Fibroblast of the aortic adventitia (primary cell): ENCODE data around the gene DNAI2. TPM values are rescaled to one million over a fixed set of nuclear protein-coding genes. Genes with fewer than 3 reads are reported as not detected.

ENCODE experiments used
- DNase-seq: peaks from one replicate; pipeline ENCODE4 v3.0.0-alpha.2; 2010; ENCODE audit warnings: low read depth
- H3K4me3 ChIP-seq: 2 replicates; pipeline ENCODE4 v1.5.1; 2011; ENCODE audit warnings: low read depth, mild to moderate bottlenecking, control low read depth, low read length, moderate library complexity
- CTCF ChIP-seq: IDR thresholded peaks from 2 replicates; pipeline ENCODE4 v1.5.1; 2011; ENCODE audit warnings: mild to moderate bottlenecking, low read length, control low read depth, inconsistent platforms; ENCODE audit not compliant: insufficient read depth
- total RNA-seq: library from RNA; depleted of rRNA; stranded (reverse); fragments of >200 nt; gene quantifications from 2 replicates; pipeline ENCODE4 v1.2.3, GENCODE V29; 2012; ENCODE audit warnings: low replicate concordance

The DNAI2 gene
- total RNA-seq, 1 donor: not detected

GRCh38 chr17:74350486-74350885 lies 76.5 kb downstream of the DNAI2 start:
- DNase-seq: no peak
- H3K4me3 ChIP-seq: no peak overlapping the region
- no peak for TF ChIP-seq CTCF

- H3K4me3 ChIP-seq: no peak overlapping the region
- DNase-seq: no peak
- TF ChIP-seq CTCF: no peak
Measured at GRCh38 chr17:74351552-74352210, 77.6 kb downstream of the DNAI2 start.

- no peak for DNase-seq
- no peak overlapping the region for H3K4me3 ChIP-seq
- no peak for TF ChIP-seq CTCF
Measured at GRCh38 chr17:74353446-74354060, 79.5 kb downstream of the DNAI2 start.

GRCh38 chr17:74354123-74354522 lies 80.1 kb downstream of the DNAI2 start:
- no peak for DNase-seq
- H3K4me3 ChIP-seq: no peak overlapping the region
- no peak for TF ChIP-seq CTCF

GRCh38 chr17:74354561-74354960 lies 80.5 kb downstream of the DNAI2 start:
- DNase-seq: no peak
- H3K4me3 ChIP-seq: no peak overlapping the region
- TF ChIP-seq CTCF: no peak

GRCh38 chr17:74355065-74355464 lies 81.0 kb downstream of the DNAI2 start:
- no peak for TF ChIP-seq CTCF
- no peak for DNase-seq
- H3K4me3 ChIP-seq: no peak overlapping the region
